ENCODE results near the gene GOLT1B.

GOLT1B gene

DNA sequence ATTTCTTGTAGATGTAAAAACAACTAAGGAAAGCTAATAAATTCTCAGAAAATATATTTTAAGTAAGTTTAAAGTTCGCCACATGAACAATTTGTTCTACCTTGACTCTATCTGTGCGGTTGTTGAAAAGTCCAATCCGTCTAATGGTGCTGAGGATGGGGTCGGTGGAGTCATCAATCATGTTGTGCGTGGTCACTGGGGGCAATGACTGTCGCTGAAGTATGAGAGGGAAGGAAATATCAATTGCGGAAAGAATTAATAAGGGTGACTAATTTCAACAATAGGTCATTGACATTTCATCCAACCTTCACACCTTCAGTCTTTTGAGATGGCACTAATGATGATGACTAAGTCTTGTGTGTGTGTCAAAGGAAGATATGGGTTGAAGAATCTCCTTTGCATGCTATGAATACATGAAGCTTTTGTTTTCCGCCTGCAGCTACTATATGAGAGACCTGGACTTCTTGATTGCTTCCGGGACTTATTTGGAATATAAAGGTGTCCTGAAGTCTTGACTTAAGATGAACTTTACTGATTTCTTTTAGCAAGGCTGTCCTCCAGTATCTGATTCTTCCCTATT lies 56.6 kb downstream of the GOLT1B start:
- H3K4me3 ChIP-seq (ENCODE audit: low read depth, low read length) = no peak overlapping the region
- DNase-seq (ENCODE audit: low read depth) = no peak

DNA sequence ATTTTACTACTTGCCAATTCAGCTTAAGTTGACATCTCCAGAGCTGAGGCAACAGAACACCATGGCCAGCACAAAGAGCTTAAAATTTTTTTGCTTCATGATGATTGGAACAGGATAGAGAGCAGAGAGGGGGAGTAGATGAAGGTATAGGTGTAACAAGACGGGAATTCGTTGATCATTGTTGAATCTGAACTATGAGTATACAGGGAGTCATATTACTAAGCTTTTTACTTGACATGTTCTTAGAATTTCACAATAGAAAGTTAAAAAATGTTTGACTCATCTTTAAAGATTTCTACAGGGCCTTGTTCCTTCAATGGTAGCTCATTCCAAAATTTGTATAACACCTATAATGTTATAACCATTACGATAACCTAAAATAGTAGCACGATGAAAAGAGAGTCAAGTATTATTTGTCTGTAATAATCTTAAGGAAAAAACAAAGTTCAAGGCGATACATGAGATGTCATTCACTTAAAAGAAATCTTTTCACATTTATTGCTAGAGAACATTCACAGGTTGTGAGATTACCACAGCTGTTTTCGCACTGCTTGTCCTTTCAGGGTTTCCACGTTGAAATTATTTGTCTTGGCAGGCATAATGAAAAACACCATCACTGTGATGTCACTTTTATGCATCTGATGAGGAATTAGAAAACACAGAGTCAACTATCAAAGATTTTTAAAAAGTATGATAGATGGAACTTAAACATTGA lies 58.4 kb downstream of the GOLT1B start:
- no peak overlapping the region for H3K4me3 ChIP-seq (ENCODE audit: low read depth, low read length)
- peak; percentile 62 for DNase-seq (ENCODE audit: low read depth)

DNA sequence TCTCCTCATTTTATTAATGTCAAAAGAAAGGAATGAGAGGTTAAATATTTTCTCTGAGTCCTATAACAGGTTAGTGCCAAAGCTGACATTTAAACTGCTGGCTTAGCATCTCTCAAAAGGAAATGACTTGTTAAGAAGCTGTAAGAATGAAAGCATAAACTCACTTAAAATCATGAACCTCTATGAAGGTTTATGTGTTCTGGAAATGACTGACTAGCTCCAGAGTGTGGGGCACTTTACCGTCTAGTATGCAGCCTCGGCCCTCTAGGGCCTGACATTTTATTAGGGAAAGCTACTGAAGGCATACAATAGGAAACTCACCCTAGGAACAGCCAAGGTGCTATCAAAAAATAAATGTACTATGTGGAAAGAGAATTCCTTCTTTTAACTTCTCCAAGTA lies 59.6 kb downstream of the GOLT1B start:
- no peak for DNase-seq (ENCODE audit: low read depth)

DNA sequence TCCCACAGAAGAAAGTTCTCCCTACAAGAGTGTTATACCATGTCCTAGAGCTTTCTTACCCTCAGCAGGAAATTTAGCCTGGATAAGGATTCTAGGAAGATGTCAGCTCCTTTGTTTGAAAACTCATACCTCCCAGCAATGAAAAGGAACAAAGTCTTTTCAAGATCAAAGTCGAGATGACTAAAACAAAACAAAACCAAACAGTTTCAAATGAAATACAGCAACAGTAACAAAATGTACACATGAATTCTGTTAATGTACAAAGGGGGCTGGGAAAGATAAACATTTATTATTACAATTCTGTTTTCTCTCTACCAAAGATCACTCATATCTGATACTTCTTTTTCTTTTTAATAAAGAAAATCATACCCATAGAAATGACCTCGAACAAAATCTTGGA lies 61.3 kb downstream of the GOLT1B start:
- DNase-seq (ENCODE audit: low read depth) = no peak

More for the DNA sequence above, 59.6 kb downstream of the GOLT1B start:
- no peak overlapping the region for H3K4me3 ChIP-seq (ENCODE audit: low read depth, low read length)

GRCh38 chr12:21566223-21566906 lies 64.8 kb downstream of the GOLT1B start:
- DNase-seq (ENCODE audit: low read depth) = peak; percentile 36
- no peak overlapping the region for H3K4me3 ChIP-seq (ENCODE audit: low read depth, low read length)

More for the DNA sequence above, 61.3 kb downstream of the GOLT1B start:
- no peak overlapping the region for H3K4me3 ChIP-seq (ENCODE audit: low read depth, low read length)

- no peak overlapping the region for H3K4me3 ChIP-seq (ENCODE audit: low read depth, low read length)
- DNase-seq (ENCODE audit: low read depth) = no peak
Observed at GRCh38 chr12:21566907-21567394, 65.4 kb downstream of the GOLT1B start.
